GM12878 (cell line): ENCODE results near the gene ZNF385A. TPM values are rescaled to one million over a fixed set of nuclear protein-coding genes. Genes with fewer than 3 reads are reported as not detected.

Source experiments
- ATAC-seq: fragments of 200-7000 bp; cut with Tn5 transposase; 3 replicates; pipeline ENCODE4 v1.9.1; 2020; ENCODE audit warnings: mild to moderate bottlenecking, moderate library complexity
- BruUV-seq: library from RNA; stranded (reverse); fragments of 400-500 nt; replicated peaks from 2 replicates; lab custom pipeline; 2021; lab: Mats Ljungman, UMichigan
- CTCF ChIA-PET: fragments of 300-600 bp; sonication (Branson Sonifier 250); formaldehyde crosslinking; extraction: SDS; loops from one replicate; lab custom pipeline; 2021; ENCODE audit warnings: inconsistent platforms; lab: Yijun Ruan, JAX
- POLR2A ChIA-PET: fragments of 350-600 bp; formaldehyde crosslinking; extraction: SDS; loops from one replicate; lab custom pipeline; 2021; ENCODE audit warnings: inconsistent platforms; lab: Charles Lee
- RAD21 ChIA-PET: fragments of 300-600 bp; sonication (Branson Sonifier 250); formaldehyde crosslinking; loops from one replicate; lab custom pipeline; 2023; ENCODE audit warnings: antibody characterized with exemption; ENCODE audit not compliant: unreplicated experiment; lab: Charles Lee
- SMC1A ChIA-PET: fragments of 300-600 bp; sonication (Branson Sonifier 250); formaldehyde crosslinking; loops from one replicate; lab custom pipeline; 2023; ENCODE audit not compliant: unreplicated experiment, uncharacterized antibody; lab: Charles Lee
- DNase-seq: peaks from one replicate; pipeline ENCODE4 v3.0.0-alpha.2; 2011; ENCODE audit warnings: low read depth, low spot score
- FAIRE-seq: peaks from 3 replicates; lab custom pipeline; 2011; peaks lifted over from hg19 to GRCh38; lab: Jason Lieb, UNC
- H2AFZ ChIP-seq: 2 replicates; pipeline ENCODE4 v1.6.0; 2011; ENCODE audit warnings: low read depth, low read length, control low read depth; ENCODE audit not compliant: control insufficient read depth
- H3K27ac ChIP-seq: 2 replicates; pipeline ENCODE4 v1.5.1; 2011; ENCODE audit warnings: control low read depth; ENCODE audit not compliant: control insufficient read depth, insufficient read depth
- H3K27me3 ChIP-seq, 2 experiments: replicated peaks in 1 of 2; 2 replicates each; pipeline versions ENCODE4 v1.6.0 to v1.6.1; 2011; ENCODE audit warnings: low read length in 1 of 2; ENCODE audit not compliant: control insufficient read depth in 2 of 2, insufficient read depth in 2 of 2
- H3K36me3 ChIP-seq, 2 experiments: 2 replicates each; pipeline ENCODE4 v1.5.1; 2011; ENCODE audit warnings: low read length in 1 of 2; ENCODE audit not compliant: control insufficient read depth in 2 of 2, insufficient read depth in 2 of 2
- H3K4me1 ChIP-seq: 2 replicates; pipeline ENCODE4 v1.6.1; 2011; ENCODE audit warnings: mild to moderate bottlenecking, low read length, moderate library complexity, mixed read lengths; ENCODE audit not compliant: control insufficient read depth, insufficient read depth
- H3K4me2 ChIP-seq: 2 replicates; pipeline ENCODE4 v1.6.0; 2011; ENCODE audit warnings: control low read depth; ENCODE audit not compliant: control insufficient read depth, insufficient read depth
- H3K4me3 ChIP-seq: fragments of 200-600 bp; sonication (generic); 2 replicates; pipeline ENCODE4 v1.5.1; 2016
- H3K79me2 ChIP-seq: 2 replicates; pipeline ENCODE4 v1.6.0; 2011; ENCODE audit warnings: low read length; ENCODE audit not compliant: control insufficient read depth, insufficient read depth
- H3K9ac ChIP-seq: 2 replicates; pipeline ENCODE4 v1.8.0; 2011; ENCODE audit warnings: low read length, control low read depth, mixed read lengths; ENCODE audit not compliant: control insufficient read depth, insufficient read depth
- H3K9me3 ChIP-seq: replicated peaks from 3 replicates; pipeline ENCODE4 v1.5.1; 2011; ENCODE audit warnings: mild to moderate bottlenecking, low read length; ENCODE audit not compliant: control insufficient read depth, insufficient read depth
- H4K20me1 ChIP-seq: 2 replicates; pipeline ENCODE4 v1.6.0; 2011; ENCODE audit not compliant: control insufficient read depth, insufficient read depth
- BHLHE40 ChIP-seq, 2 experiments: fragments of 450-650 bp in 1 of 2; IDR thresholded peaks; 2 replicates each; pipeline ENCODE4 v1.6.1; 2011 to 2017; ENCODE audit warnings: low read depth in 2 of 2, borderline replicate concordance in 1 of 2, improper control_type of control experiment in 1 of 2, low read length in 1 of 2, mild to moderate bottlenecking in 1 of 2
- BRCA1 ChIP-seq: IDR thresholded peaks from 2 replicates; pipeline ENCODE4 v1.6.1; 2011; ENCODE audit warnings: low read depth, low read length, improper control_type of control experiment
- CBFB ChIP-seq: IDR thresholded peaks from 2 replicates; pipeline ENCODE4 v1.6.1; 2016; ENCODE audit warnings: antibody characterized with exemption, low read depth
- EED ChIP-seq: sonication (generic); IDR thresholded peaks from 2 replicates; pipeline ENCODE4 v1.6.1; 2016; ENCODE audit warnings: antibody characterized with exemption, low read depth
- GATAD2B ChIP-seq: fragments of 450-650 bp; conservative IDR thresholded peaks from 2 replicates; pipeline ENCODE4 v1.6.1; 2017; ENCODE audit warnings: low read depth, mild to moderate bottlenecking, moderate library complexity
- HDGF ChIP-seq: fragments of 450-650 bp; IDR thresholded peaks from 2 replicates; pipeline ENCODE4 v1.6.1; 2016; ENCODE audit warnings: antibody characterized with exemption
- RAD51 ChIP-seq: fragments of 450-650 bp; IDR thresholded peaks from 2 replicates; pipeline ENCODE4 v1.6.1; 2016; ENCODE audit warnings: moderate library complexity, mild to moderate bottlenecking, inconsistent platforms
- REST ChIP-seq: IDR thresholded peaks from 2 replicates; pipeline ENCODE4 v1.6.1; 2012; ENCODE audit warnings: mild to moderate bottlenecking, low read depth, low read length
- SIN3A ChIP-seq: IDR thresholded peaks from 2 replicates; pipeline ENCODE4 v1.6.1; 2012; ENCODE audit warnings: low read depth, low read length, improper control_type of control experiment
- WGBS: methylation state at CpG from one replicate; pipeline ENCODE4 v1.1.6; 2016; ENCODE audit warnings: low lambda C conversion rate; ENCODE audit not compliant: insufficient replicate concordance, insufficient coverage; ENCODE audit errors: missing lambda C conversion rate; 5-methylcytosine and 5-hydroxymethylcytosine counted together
- in situ Hi-C: fragments of 300-500 bp; cut with MboI; formaldehyde crosslinking; loops from 9 replicates; pipeline ENCODE4 v1.14.3; 2018; ENCODE audit warnings: mixed read lengths
- intact Hi-C: fragments of 100-400 bp; cut with micrococcal nuclease; formaldehyde crosslinking; loops from one replicate; pipeline ENCODE4 v1.14.2; 2022; ENCODE audit not compliant: unreplicated experiment
- polyA plus RNA-seq, 11 experiments: library from polyadenylated mRNA; depleted of rRNA in 4 of 11; unstranded in 6 of 11; stranded (reverse) in 5 of 11; fragments of >200 nt; fragmentation: Nextera tagmentation in 4 of 11; fragmentation: Illumina TruSeq in 1 of 11; extraction: Ambion mirVana in 4 of 11; extraction: Trizol in 1 of 11; gene quantifications; 1 replicate in 1 of 11; 2 replicates in 10 of 11; pipeline versions ENCODE4 v1.2.1 to v1.2.3, GENCODE V29; 2011 to 2016; ENCODE audit warnings: inconsistent platforms in 2 of 11, missing spikeins in 2 of 11, low read depth in 1 of 11
- total RNA-seq, 4 experiments: library from RNA; depleted of rRNA in 3 of 4; stranded (reverse); fragments of >200 nt in 3 of 4; fragmentation: Illumina TruSeq in 1 of 4; extraction: Trizol in 1 of 4; gene quantifications; 2 replicates each; pipeline versions ENCODE4 v1.2.1 to v1.2.3, GENCODE V29; 2013 to 2021
- TF ChIP-seq, protein P1 (sequence below): fragments of 450-650 bp; IDR thresholded peaks from 2 replicates; pipeline ENCODE4 v1.6.1; 2016; ENCODE audit warnings: mild to moderate bottlenecking, moderate library complexity, borderline replicate concordance
- TF ChIP-seq, protein P2 (sequence below): fragments of 450-650 bp; IDR thresholded peaks from 2 replicates; pipeline ENCODE4 v1.6.1; 2017; ENCODE audit warnings: low read depth, mild to moderate bottlenecking, moderate library complexity
- TF ChIP-seq, protein P3 (sequence below): fragments of 150-350 bp; IDR thresholded peaks from 2 replicates; pipeline ENCODE4 v1.6.1; 2014; ENCODE audit warnings: mild to moderate bottlenecking, low read depth, low read length

ZNF385A gene
- total and polyA plus RNA-seq, 10 of the 15 experiments (the other 5 are each of a cell fraction or from before 2014, with no cell fraction given), result 0.26 to 26.1 (median 4.9) TPM

DNA sequence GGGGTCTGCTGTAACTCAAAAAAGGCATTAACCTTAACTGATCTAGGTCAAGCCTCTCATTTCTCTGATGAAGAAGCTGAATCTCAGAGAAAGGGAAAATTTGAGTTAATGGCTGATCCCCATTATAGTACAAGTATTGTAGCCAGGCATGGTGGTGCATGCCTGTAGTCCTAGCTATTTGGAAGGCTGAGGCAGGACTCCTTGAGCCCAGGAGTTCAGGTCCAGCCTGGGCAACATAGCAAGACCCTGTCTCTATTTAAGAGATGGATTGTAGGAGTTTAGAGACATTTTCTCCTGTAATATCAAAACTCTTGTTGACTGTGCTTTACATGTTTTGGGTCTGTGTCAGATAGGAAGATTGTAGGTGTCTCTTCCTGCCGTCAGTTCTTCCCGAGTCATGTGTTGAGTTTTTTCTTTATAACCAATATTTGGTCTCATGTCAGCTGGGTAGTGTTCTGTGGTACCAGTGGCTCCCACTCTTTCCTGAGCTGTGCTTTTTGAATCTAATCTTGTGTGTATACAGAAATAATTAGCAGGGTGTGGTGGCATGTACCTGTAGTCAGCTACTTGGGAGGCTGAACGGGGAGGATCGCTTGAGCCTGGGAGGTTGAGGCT lies 51.0 kb downstream of the ZNF385A start:
- Histone ChIP-seq H3K4me1 (no peaks in the 10 kb centered on the region), H3K36me3 (peaks cover 0 to 3% of the 10 kb centered on the region in 2 experiments; a peak in 1 of 4 replicates), H3K27me3 (no peaks in the 10 kb centered on the region), H4K20me1 (no peaks in the 10 kb centered on the region), H3K9me3 (no peaks in the 10 kb centered on the region), H3K79me2 (peaks cover 11% of the 10 kb centered on the region), H2AFZ (no peak overlapping the region), H3K4me2 (no peak overlapping the region), H3K27ac (no peak overlapping the region), H3K9ac (no peak overlapping the region), H3K4me3 (no peak overlapping the region)
- DNase-seq, result no peak
- in situ Hi-C loops, result no loop called here
- SMC1A ChIA-PET, result interaction anchor here (0.6 to 2.6 kb wide), 5 partner anchors 9 to 117 kb away, joined by 3 to 11 read pairs (median 3); partner anchors contain the start of gene COPZ1
- RAD21 ChIA-PET, result interaction anchor here (0.7 to 3.7 kb wide), 3 partner anchors 9 to 35 kb away, joined by 3 to 17 read pairs (median 4); partner anchors contain the start of gene COPZ1
- no peak for ATAC-seq
- FAIRE-seq, result no peak
- CTCF ChIA-PET, result interaction anchor here (0.6 to 6.7 kb wide), 13 partner anchors 7 to 119 kb away, joined by 3 to 113 read pairs (median 9); partner anchors contain the start of gene COPZ1
- no TSS peak for BruUV-seq
- POLR2A ChIA-PET, result interaction anchor here (1.4 to 3.0 kb wide), 3 partner anchors 9 to 24 kb away, joined by 3 to 16 read pairs (median 3); partner anchors contain the start of gene COPZ1
- intact Hi-C loops, result no loop called here
- WGBS, result 100% methylated on average over 4 of the region's 4 CpGs
- TF ChIP-seq BRCA1 (no peak), EED (no peak), CBFB (no peak), REST (no peak), GATAD2B (no peak), RAD51 (no peak), HDGF (no peak), SIN3A (no peak), BHLHE40 (IDR thresholded peaks at IDR 0.05; ENCODE audit: borderline replicate concordance in 1 of 2, low read depth in 2 of 2, low read length in 1 of 2) (no peak)
- TF ChIP-seq, protein P1, sequence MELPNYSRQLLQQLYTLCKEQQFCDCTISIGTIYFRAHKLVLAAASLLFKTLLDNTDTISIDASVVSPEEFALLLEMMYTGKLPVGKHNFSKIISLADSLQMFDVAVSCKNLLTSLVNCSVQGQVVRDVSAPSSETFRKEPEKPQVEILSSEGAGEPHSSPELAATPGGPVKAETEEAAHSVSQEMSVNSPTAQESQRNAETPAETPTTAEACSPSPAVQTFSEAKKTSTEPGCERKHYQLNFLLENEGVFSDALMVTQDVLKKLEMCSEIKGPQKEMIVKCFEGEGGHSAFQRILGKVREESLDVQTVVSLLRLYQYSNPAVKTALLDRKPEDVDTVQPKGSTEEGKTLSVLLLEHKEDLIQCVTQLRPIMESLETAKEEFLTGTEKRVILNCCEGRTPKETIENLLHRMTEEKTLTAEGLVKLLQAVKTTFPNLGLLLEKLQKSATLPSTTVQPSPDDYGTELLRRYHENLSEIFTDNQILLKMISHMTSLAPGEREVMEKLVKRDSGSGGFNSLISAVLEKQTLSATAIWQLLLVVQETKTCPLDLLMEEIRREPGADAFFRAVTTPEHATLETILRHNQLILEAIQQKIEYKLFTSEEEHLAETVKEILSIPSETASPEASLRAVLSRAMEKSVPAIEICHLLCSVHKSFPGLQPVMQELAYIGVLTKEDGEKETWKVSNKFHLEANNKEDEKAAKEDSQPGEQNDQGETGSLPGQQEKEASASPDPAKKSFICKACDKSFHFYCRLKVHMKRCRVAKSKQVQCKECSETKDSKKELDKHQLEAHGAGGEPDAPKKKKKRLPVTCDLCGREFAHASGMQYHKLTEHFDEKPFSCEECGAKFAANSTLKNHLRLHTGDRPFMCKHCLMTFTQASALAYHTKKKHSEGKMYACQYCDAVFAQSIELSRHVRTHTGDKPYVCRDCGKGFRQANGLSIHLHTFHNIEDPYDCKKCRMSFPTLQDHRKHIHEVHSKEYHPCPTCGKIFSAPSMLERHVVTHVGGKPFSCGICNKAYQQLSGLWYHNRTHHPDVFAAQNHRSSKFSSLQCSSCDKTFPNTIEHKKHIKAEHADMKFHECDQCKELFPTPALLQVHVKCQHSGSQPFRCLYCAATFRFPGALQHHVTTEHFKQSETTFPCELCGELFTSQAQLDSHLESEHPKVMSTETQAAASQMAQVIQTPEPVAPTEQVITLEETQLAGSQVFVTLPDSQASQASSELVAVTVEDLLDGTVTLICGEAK, result no peak
- TF ChIP-seq, protein P2, sequence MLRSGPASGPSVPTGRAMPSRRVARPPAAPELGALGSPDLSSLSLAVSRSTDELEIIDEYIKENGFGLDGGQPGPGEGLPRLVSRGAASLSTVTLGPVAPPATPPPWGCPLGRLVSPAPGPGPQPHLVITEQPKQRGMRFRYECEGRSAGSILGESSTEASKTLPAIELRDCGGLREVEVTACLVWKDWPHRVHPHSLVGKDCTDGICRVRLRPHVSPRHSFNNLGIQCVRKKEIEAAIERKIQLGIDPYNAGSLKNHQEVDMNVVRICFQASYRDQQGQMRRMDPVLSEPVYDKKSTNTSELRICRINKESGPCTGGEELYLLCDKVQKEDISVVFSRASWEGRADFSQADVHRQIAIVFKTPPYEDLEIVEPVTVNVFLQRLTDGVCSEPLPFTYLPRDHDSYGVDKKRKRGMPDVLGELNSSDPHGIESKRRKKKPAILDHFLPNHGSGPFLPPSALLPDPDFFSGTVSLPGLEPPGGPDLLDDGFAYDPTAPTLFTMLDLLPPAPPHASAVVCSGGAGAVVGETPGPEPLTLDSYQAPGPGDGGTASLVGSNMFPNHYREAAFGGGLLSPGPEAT, result no peak
- TF ChIP-seq, protein P3, sequence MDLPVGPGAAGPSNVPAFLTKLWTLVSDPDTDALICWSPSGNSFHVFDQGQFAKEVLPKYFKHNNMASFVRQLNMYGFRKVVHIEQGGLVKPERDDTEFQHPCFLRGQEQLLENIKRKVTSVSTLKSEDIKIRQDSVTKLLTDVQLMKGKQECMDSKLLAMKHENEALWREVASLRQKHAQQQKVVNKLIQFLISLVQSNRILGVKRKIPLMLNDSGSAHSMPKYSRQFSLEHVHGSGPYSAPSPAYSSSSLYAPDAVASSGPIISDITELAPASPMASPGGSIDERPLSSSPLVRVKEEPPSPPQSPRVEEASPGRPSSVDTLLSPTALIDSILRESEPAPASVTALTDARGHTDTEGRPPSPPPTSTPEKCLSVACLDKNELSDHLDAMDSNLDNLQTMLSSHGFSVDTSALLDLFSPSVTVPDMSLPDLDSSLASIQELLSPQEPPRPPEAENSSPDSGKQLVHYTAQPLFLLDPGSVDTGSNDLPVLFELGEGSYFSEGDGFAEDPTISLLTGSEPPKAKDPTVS, result no peak
